Prostate gland (tissue), 2 donors: Measurements from ENCODE around the gene SULF2. TPM values are rescaled to one million over a fixed set of nuclear protein-coding genes. Genes with fewer than 3 reads are reported as not detected.
"Not testable (repeated sequence)": the region's sequence is repeated elsewhere in the genome, so short reads cannot be mapped to it uniquely, and the experiment has no call there.

ENCODE experiments used
- DNase-seq: peaks from one replicate; pipeline ENCODE4 v3.0.0-alpha.2; 2019; ENCODE audit warnings: low spot score
- H3K27ac ChIP-seq, 2 donors: fragments of 200-600 bp; sonication (generic); 2 replicates each; pipeline ENCODE4 v1.5.1; 2017 to 2019
- H3K27me3 ChIP-seq: fragments of 200-600 bp; sonication (generic); replicated peaks from 2 replicates; pipeline ENCODE4 v1.5.1; 2019; ENCODE audit not compliant: insufficient read depth
- H3K36me3 ChIP-seq, 2 donors: fragments of 200-600 bp; sonication (generic); 1 replicate in 1 of 2; 2 replicates in 1 of 2; pipeline versions ENCODE4 v1.5.1 to v1.8.1; 2017 to 2019
- H3K4me1 ChIP-seq: fragments of 200-600 bp; sonication (generic); replicated peaks from 2 replicates; pipeline ENCODE4 v1.5.1; 2019
- H3K4me3 ChIP-seq, 2 donors: fragments of 200-600 bp; sonication (generic); 2 replicates each; pipeline ENCODE4 v1.5.1; 2017 to 2019
- H3K9me3 ChIP-seq: fragments of 200-600 bp; sonication (generic); 2 replicates; pipeline ENCODE4 v1.5.1; 2017
- POLR2A ChIP-seq: fragments of 450-650 bp; IDR thresholded peaks from one replicate; pipeline ENCODE4 v1.6.1; 2016; ENCODE audit warnings: antibody characterized with exemption, mild to moderate bottlenecking
- POLR2AphosphoS5 ChIP-seq: sonication (generic); formaldehyde crosslinking; IDR thresholded peaks from one replicate; pipeline ENCODE4 v1.6.1; 2017; ENCODE audit warnings: antibody characterized with exemption
- WGBS: methylation state at CpG from one replicate; pipeline ENCODE4 v1.1.5; 2018; 5-methylcytosine and 5-hydroxymethylcytosine counted together
- intact Hi-C: fragments of 100-400 bp; cut with DNase I; formaldehyde crosslinking; loops from one replicate; pipeline ENCODE4 v1.14.2; 2022
- total RNA-seq, 2 donors: library from RNA; depleted of rRNA; stranded (reverse); fragments of >200 nt; gene quantifications; one replicate each; pipeline ENCODE4 v1.1.0, GENCODE V29; 2016
- TF ChIP-seq, protein P1 (sequence below), 4 experiments: fragments of 200-600 bp in 2 of 4; fragments of 450-650 bp in 2 of 4; sonication (generic) in 2 of 4; IDR thresholded peaks; 1 replicate in 3 of 4; 2 replicates in 1 of 4; pipeline ENCODE4 v1.5.1; 2016 to 2019; ENCODE audit warnings: antibody characterized with exemption in 4 of 4, mild to moderate bottlenecking in 2 of 4, moderate library complexity in 2 of 4

The SULF2 gene
- total RNA-seq, 2 donors from 2014 or later: 43.6 to 82.0 TPM

- peaks cover 3% of the 10 kb centered on the region for H3K27me3 ChIP-seq
- H3K36me3 ChIP-seq: no peaks in the 10 kb centered on the region
- no peaks in the 10 kb centered on the region for H3K4me1 ChIP-seq
- no peak overlapping the region for H3K27ac ChIP-seq
- no peaks in the 10 kb centered on the region for H3K9me3 ChIP-seq
- TF ChIP-seq POLR2AphosphoS5: no peak
- TF ChIP-seq POLR2A: no peak
- TF ChIP-seq, protein P1, sequence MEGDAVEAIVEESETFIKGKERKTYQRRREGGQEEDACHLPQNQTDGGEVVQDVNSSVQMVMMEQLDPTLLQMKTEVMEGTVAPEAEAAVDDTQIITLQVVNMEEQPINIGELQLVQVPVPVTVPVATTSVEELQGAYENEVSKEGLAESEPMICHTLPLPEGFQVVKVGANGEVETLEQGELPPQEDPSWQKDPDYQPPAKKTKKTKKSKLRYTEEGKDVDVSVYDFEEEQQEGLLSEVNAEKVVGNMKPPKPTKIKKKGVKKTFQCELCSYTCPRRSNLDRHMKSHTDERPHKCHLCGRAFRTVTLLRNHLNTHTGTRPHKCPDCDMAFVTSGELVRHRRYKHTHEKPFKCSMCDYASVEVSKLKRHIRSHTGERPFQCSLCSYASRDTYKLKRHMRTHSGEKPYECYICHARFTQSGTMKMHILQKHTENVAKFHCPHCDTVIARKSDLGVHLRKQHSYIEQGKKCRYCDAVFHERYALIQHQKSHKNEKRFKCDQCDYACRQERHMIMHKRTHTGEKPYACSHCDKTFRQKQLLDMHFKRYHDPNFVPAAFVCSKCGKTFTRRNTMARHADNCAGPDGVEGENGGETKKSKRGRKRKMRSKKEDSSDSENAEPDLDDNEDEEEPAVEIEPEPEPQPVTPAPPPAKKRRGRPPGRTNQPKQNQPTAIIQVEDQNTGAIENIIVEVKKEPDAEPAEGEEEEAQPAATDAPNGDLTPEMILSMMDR (IDR thresholded peaks at IDR 0.05): no peak
- 84% methylated on average over 14 of the region's 18 CpGs for WGBS
- intact Hi-C loops: no loop called here
- DNase-seq: no peak
- H3K4me3 ChIP-seq: no peak overlapping the region
Measured at GRCh38 chr20:47810721-47811347, 25.6 kb upstream of the SULF2 start.

DNA sequence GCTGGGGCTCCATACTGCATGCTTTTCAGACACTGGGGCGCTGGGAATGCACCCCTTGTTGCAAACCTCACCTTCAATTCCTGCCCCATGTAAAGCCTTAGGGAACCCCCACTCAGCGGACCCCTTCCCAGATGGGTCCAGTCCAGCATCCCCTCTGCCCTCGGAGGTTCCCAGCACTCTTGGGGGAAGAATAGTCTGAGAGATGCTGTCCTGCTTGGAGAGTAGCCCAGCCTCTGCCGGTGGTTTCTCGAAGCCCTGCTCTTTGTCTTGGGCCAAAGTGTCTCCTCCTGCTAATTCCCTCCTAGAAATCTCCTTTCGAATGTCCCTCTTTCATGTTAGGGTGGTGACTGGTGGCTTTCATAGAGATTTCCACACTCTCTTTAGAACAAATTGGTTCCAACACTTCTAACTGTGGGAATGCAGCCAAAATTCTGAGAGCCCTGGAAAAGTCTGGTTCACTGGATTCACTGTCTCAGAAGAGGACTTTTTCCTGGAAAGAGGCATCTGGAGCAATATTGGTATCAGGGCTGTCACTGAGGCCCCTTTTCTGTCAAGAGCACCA is 24.9 kb upstream of the SULF2 start:
- H3K27ac ChIP-seq: no peak overlapping the region
- peaks cover 3% of the 10 kb centered on the region for H3K27me3 ChIP-seq
- no peaks in the 10 kb centered on the region for H3K36me3 ChIP-seq
- no peaks in the 10 kb centered on the region for H3K9me3 ChIP-seq
- no peak overlapping the region for H3K4me3 ChIP-seq
- TF ChIP-seq POLR2A: no peak
- no peak for TF ChIP-seq POLR2AphosphoS5
- TF ChIP-seq, protein P1 (IDR thresholded peaks at IDR 0.05): no peak
- H3K4me1 ChIP-seq: no peaks in the 10 kb centered on the region
- WGBS: 64% methylated on average over 6 of the region's 6 CpGs
- DNase-seq: no peak
- intact Hi-C loops: no loop called here

GRCh38 chr20:47809161-47809960 is 24.1 kb upstream of the SULF2 start:
- no peaks in the 10 kb centered on the region for H3K9me3 ChIP-seq
- H3K4me1 ChIP-seq: no peaks in the 10 kb centered on the region
- no peak overlapping the region for H3K27ac ChIP-seq
- no peak for DNase-seq
- H3K36me3 ChIP-seq: no peaks in the 10 kb centered on the region
- no peak overlapping the region for H3K4me3 ChIP-seq
- 64% methylated on average over 15 of the region's 15 CpGs for WGBS
- peaks cover 3% of the 10 kb centered on the region for H3K27me3 ChIP-seq
- intact Hi-C loops: no loop called here
- no peak for TF ChIP-seq POLR2AphosphoS5
- TF ChIP-seq POLR2A: no peak
- TF ChIP-seq, protein P1 (IDR thresholded peaks at IDR 0.05): no peak

- intact Hi-C loops: no loop called here
Measured at GRCh38 chr20:47805951-47806350, 20.7 kb upstream of the SULF2 start.

DNA sequence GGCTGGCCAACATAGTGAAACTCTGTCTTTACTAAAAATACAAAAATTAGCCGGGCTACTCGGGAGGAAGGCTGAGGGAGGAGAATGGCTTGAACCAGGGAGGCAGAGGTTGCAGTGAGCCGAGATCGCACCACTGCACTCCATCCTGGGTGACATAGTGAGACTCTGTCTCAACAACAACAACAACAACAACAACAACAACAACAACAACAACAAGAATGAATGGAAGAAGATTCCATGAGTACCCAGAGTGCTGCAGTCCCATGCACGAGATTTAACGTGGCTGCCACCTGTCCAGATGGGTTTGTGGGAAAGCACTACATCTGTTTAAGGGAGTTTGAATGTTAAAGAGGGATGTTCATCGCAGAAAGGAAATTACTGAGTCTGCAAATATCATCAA is 19.7 kb upstream of the SULF2 start:
- 89% methylated on average over 7 of the region's 7 CpGs for WGBS
- intact Hi-C loops, H3K27ac ChIP-seq, H3K36me3 ChIP-seq, DNase-seq, H3K4me3 ChIP-seq, H3K27me3 ChIP-seq, H3K4me1 ChIP-seq, H3K9me3 ChIP-seq: not testable (repeated sequence)

More at GRCh38 chr20:47805951-47806350, 20.7 kb upstream of the SULF2 start:
- Histone ChIP-seq H3K9me3 (no peaks in the 10 kb centered on the region), H3K36me3 (no peaks in the 10 kb centered on the region), H3K27ac (no peak overlapping the region), H3K4me1 (no peaks in the 10 kb centered on the region), H3K27me3 (peaks cover 3% of the 10 kb centered on the region), H3K4me3 (no peak overlapping the region)
- no peak for DNase-seq
- WGBS: 56% methylated on average over 13 of the region's 14 CpGs
- TF ChIP-seq, protein P1 (IDR thresholded peaks at IDR 0.05): no peak
- no peak for TF ChIP-seq POLR2A
- no peak for TF ChIP-seq POLR2AphosphoS5

- H3K4me1 ChIP-seq, H3K9me3 ChIP-seq, H3K27me3 ChIP-seq, intact Hi-C loops, H3K4me3 ChIP-seq, DNase-seq, H3K27ac ChIP-seq, H3K36me3 ChIP-seq: not testable (repeated sequence)
- WGBS: 87% methylated on average over 15 of the region's 15 CpGs
Measured at GRCh38 chr20:47804224-47804825, 19.0 kb upstream of the SULF2 start.
